OCI-LY3 (cell line): ENCODE measurements around the gene UPK2.

Source experiments
- H2AFZ ChIP-seq: fragments of 200-600, 300-600 bp; shearing (Covaris generic); 2 replicates; pipeline ENCODE4 v1.6.0; 2014; ENCODE audit warnings: antibody characterized with exemption, low read depth, low read length
- H3K27ac ChIP-seq: fragments of 200-600, 300-600 bp; sonication (generic); 2 replicates; pipeline ENCODE4 v1.5.1; 2014; ENCODE audit warnings: mild to moderate bottlenecking, low read length, moderate library complexity, mixed read lengths
- H3K27me3 ChIP-seq: fragments of 200-600, 300-600 bp; sonication (generic); 2 replicates; pipeline ENCODE4 v1.6.1; 2014; ENCODE audit warnings: low read depth, low read length, mixed read lengths
- H3K36me3 ChIP-seq: fragments of 200-600, 300-600 bp; sonication (generic); replicated peaks from 2 replicates; pipeline ENCODE3; 2014; ENCODE audit warnings: low read depth, low read length, mixed read lengths
- H3K4me1 ChIP-seq: fragments of 300-600, 200-600 bp; sonication (generic); 2 replicates; pipeline ENCODE4 v1.6.1; 2014; ENCODE audit warnings: low read length, mixed read lengths
- H3K4me2 ChIP-seq: fragments of 200-600, 300-600 bp; sonication (generic); 2 replicates; pipeline ENCODE4 v1.6.1; 2014; ENCODE audit warnings: low read length, mixed read lengths
- H3K4me3 ChIP-seq: fragments of 300-600, 200-600 bp; sonication (generic); 2 replicates; pipeline ENCODE4 v1.5.1; 2014; ENCODE audit warnings: antibody characterized with exemption, mild to moderate bottlenecking, low read length, moderate library complexity
- H3K79me2 ChIP-seq: fragments of 300-600, 200-600 bp; shearing (Covaris generic); 2 replicates; pipeline ENCODE4 v1.6.1; 2014; ENCODE audit warnings: mild to moderate bottlenecking, low read length, mixed read lengths
- H3K9ac ChIP-seq: fragments of 300-600, 200-600 bp; shearing (Covaris generic); 2 replicates; pipeline ENCODE4 v1.6.0; 2014; ENCODE audit warnings: mild to moderate bottlenecking, low read length, moderate library complexity
- H3K9me3 ChIP-seq: fragments of 200-600, 300-600 bp; shearing (Covaris generic); 2 replicates; pipeline ENCODE4 v1.6.1; 2014; ENCODE audit warnings: low read length, mixed read lengths; ENCODE audit not compliant: insufficient read depth
- H4K20me1 ChIP-seq: fragments of 200-600, 300-600 bp; sonication (generic); 2 replicates; pipeline ENCODE4 v1.6.1; 2016; ENCODE audit warnings: low read length, mixed read lengths; ENCODE audit not compliant: insufficient read depth
- CTCF ChIP-seq: fragments of 200-600, 300-600 bp; sonication (generic); IDR thresholded peaks from 2 replicates; pipeline ENCODE4 v1.5.1; 2014; ENCODE audit warnings: antibody characterized with exemption, low read length, low read depth
- EZH2phosphoT487 ChIP-seq: fragments of 200-600 bp; shearing (Covaris generic); IDR thresholded peaks from 2 replicates; pipeline ENCODE4 v1.6.1; 2018; ENCODE audit warnings: antibody characterized with exemption, mixed run types, low read depth

UPK2 gene

GRCh38 chr11:118911113-118911879 lies 44.8 kb upstream of the UPK2 start:
- H3K4me2 ChIP-seq = peak overlapping the region; percentile 79
- no peaks in the 10 kb centered on the region for H3K27me3 ChIP-seq
- H3K9me3 ChIP-seq = no peaks in the 10 kb centered on the region
- no peak overlapping the region for H2AFZ ChIP-seq
- TF ChIP-seq CTCF = no peak
- TF ChIP-seq EZH2phosphoT487 = no peak
- H4K20me1 ChIP-seq = no peaks in the 10 kb centered on the region
- H3K36me3 ChIP-seq = peaks cover 7% of the 10 kb centered on the region
- H3K4me3 ChIP-seq = peak overlapping the region; percentile 36; the same call in 1 of the 2 replicates
- peak overlapping the region; percentile 76; the same call in 1 of the 2 replicates for H3K27ac ChIP-seq
- peaks cover 53% of the 10 kb centered on the region for H3K4me1 ChIP-seq
- peak overlapping the region; percentile 46; the same call in 1 of the 2 replicates for H3K9ac ChIP-seq
- H3K79me2 ChIP-seq = 0 out of 2 replicates have a peak, but pooled peaks cover 3% of the 10 kb centered on the region

DNA sequence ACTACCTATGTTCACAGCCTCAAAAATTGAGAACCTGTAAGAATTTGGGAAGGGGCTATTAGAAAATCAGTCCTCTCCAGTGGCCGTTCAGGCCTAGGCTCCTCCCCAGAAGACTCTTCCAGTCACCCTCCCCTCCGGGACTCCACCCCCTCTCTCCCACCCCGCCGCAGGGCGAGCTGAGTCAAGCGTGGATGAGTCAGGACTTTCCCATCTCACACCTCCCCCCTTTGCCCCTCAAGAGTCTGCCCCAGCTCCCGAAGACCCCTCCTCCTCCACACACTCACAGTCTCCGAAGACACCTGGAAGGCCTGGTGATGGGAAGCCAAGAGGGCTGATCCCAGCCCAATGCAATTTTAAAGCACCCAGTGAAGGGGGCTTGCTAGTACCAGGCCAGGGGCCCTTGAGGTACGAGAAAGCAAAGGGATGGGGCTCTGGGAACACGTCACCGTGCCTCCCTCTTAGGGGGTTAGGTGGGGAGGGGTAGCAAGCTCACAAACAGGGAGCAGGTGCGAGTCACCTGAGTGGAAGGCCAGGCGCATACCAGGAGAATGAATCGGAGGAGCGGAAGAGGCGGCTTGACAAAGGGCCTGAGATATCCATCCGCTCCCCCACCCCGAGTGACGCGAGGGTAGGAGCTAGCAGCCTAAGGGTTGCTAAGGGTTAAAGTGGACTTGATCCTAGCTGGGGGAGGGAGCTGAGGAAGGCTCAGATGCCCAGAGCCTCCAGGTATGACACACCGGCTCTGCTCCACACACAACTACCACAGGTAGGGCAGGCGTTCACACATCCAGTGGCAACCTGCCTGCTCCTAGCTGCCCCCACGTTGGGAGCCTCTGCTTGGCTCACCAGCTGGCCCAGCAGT lies 44.0 kb upstream of the UPK2 start:
- no peak for TF ChIP-seq CTCF
- no peak for TF ChIP-seq EZH2phosphoT487
- Histone ChIP-seq H3K9me3 (no peaks in the 10 kb centered on the region), H3K27me3 (no peaks in the 10 kb centered on the region), H3K4me2 (peak overlapping the region; percentile 79), H3K27ac (peak overlapping the region; percentile 76), H4K20me1 (no peaks in the 10 kb centered on the region), H3K4me3 (peak overlapping the region; percentile 55), H3K36me3 (peaks cover 2% of the 10 kb centered on the region), H3K4me1 (peaks cover 52% of the 10 kb centered on the region), H2AFZ (no peak overlapping the region), H3K9ac (peak overlapping the region; percentile 46; the same call in 1 of the 2 replicates), H3K79me2 (0 out of 2 replicates have a peak, but pooled peaks cover 3% of the 10 kb centered on the region)

DNA sequence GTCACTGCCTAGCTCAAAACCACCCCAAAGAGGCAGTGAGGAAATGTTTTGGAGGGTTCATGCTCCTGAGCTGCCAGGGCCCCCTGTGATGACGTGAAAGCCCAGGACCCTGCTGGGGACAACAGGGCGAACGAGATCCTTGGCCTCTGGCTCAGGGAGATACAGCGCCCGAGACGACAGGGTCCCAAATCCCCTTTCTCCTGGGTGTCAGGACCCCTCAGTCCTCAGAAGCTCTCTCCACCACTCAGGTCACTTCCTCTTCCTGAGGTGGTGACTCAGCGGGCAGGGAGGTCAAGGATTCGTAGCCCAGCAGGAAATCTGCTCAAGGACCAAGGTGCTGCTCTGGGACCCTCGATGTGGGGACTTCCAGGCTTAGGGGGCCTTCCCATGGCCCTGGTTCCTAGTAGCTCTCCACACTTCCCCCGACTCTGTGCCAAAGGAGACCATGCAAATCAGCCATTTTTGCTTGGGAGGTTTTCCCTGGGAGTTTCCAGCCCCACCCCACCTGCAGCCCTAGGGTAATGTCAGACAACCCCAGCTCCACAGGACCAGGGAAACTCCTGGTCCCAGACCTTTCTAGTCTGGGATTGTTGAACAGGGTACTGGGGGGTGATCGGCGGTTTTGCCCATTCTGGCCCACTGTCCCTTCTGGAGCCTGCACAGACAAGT lies 43.2 kb upstream of the UPK2 start:
- no peaks in the 10 kb centered on the region for H3K27me3 ChIP-seq
- peak overlapping the region; percentile 76 for H3K27ac ChIP-seq
- no peaks in the 10 kb centered on the region for H4K20me1 ChIP-seq
- TF ChIP-seq CTCF (no peak), EZH2phosphoT487 (no peak)
- peak overlapping the region; percentile 55; the same call in 1 of the 2 replicates for H3K4me3 ChIP-seq
- no peak overlapping the region for H2AFZ ChIP-seq
- 0 out of 2 replicates have a peak, but pooled peaks cover 3% of the 10 kb centered on the region for H3K79me2 ChIP-seq
- H3K36me3 ChIP-seq = no peaks in the 10 kb centered on the region
- peaks cover 49% of the 10 kb centered on the region for H3K4me1 ChIP-seq
- H3K9me3 ChIP-seq = no peaks in the 10 kb centered on the region
- peak overlapping the region; percentile 79 for H3K4me2 ChIP-seq
- peak overlapping the region; percentile 42; the same call in 1 of the 2 replicates for H3K9ac ChIP-seq
